HepG2 (cell line): ENCODE measurements around the gene ALX4. TPM values are rescaled to one million over a fixed set of nuclear protein-coding genes. Genes with fewer than 3 reads are reported as not detected.

Source experiments
- ATAC-seq: fragments of 200-7000 bp; cut with Tn5 transposase; 3 replicates; pipeline ENCODE4 v1.9.1; 2020; ENCODE audit warnings: mild to moderate bottlenecking, moderate library complexity
- BruUV-seq: library from RNA; stranded (reverse); fragments of 400-500 nt; replicated peaks from 2 replicates; lab custom pipeline; 2021; lab: Mats Ljungman, UMichigan
- CTCF ChIA-PET: fragments of 300-600 bp; formaldehyde crosslinking; extraction: SDS; loops from one replicate; lab custom pipeline; 2021; ENCODE audit warnings: low total read pairs, inconsistent platforms, low intra/inter-chr PET ratio; lab: Yijun Ruan, JAX
- POLR2A ChIA-PET: fragments of 350-600 bp; sonication (Branson Sonifier 250); formaldehyde crosslinking; loops from one replicate; lab custom pipeline; 2020; ENCODE audit warnings: antibody characterized with exemption, inconsistent platforms; lab: Yijun Ruan, JAX
- DNase-seq: peaks from one replicate; pipeline ENCODE4 v3.0.0-alpha.2; 2015; ENCODE audit warnings: low spot score
- FAIRE-seq: peaks from 3 replicates; lab custom pipeline; 2011; peaks lifted over from hg19 to GRCh38; lab: Jason Lieb, UNC
- H2AFZ ChIP-seq: one replicate; pipeline ENCODE4 v1.6.1; 2011; ENCODE audit warnings: low read length, inconsistent platforms
- H3K27ac ChIP-seq: fragments of 300-600 bp; 3 replicates; pipeline ENCODE4 v1.8.0; 2011; ENCODE audit warnings: mixed run types, mild to moderate bottlenecking, mixed read lengths, low read length, inconsistent platforms; ENCODE audit not compliant: insufficient read depth; ENCODE audit errors: extremely low read length
- H3K27me3 ChIP-seq, 2 experiments: fragments of 200-600 bp in 1 of 2; 2 replicates in 1 of 2; 3 replicates in 1 of 2; pipeline versions ENCODE4 v1.6.0 to v1.8.0; 2011; ENCODE audit warnings: low read length in 2 of 2, mild to moderate bottlenecking in 2 of 2, moderate library complexity in 2 of 2, inconsistent platforms in 1 of 2; ENCODE audit not compliant: insufficient read depth in 2 of 2, control insufficient read depth in 1 of 2
- H3K36me3 ChIP-seq, 2 experiments: fragments of 200-600 bp in 1 of 2; replicated peaks in 1 of 2; 2 replicates in 1 of 2; 3 replicates in 1 of 2; pipeline versions ENCODE4 v1.5.1 to v1.8.0; 2011; ENCODE audit warnings: low read length in 2 of 2, inconsistent platforms in 1 of 2; ENCODE audit not compliant: insufficient read depth in 2 of 2, control insufficient read depth in 1 of 2
- H3K4me1 ChIP-seq: 2 replicates; pipeline ENCODE4 v1.5.1; 2012; ENCODE audit warnings: low read length, inconsistent platforms; ENCODE audit not compliant: insufficient read depth
- H3K4me2 ChIP-seq: 2 replicates; pipeline ENCODE4 v1.6.0; 2011; ENCODE audit warnings: low read depth, low read length, inconsistent platforms
- H3K4me3 ChIP-seq, 3 experiments: fragments of 200-600 bp in 1 of 3; sonication (generic), shearing (Covaris generic) in 1 of 3; replicated peaks in 1 of 3; 2 replicates each; pipeline ENCODE4 v1.5.1; 2011 to 2016; ENCODE audit warnings: low read length in 3 of 3, inconsistent platforms in 2 of 3, low read depth in 2 of 3, mild to moderate bottlenecking in 2 of 3, control low read depth in 1 of 3, mixed read lengths in 1 of 3; ENCODE audit not compliant: insufficient read depth in 1 of 3
- H3K79me2 ChIP-seq: one replicate; pipeline ENCODE4 v1.6.1; 2011; ENCODE audit warnings: low read length, inconsistent platforms; ENCODE audit not compliant: insufficient read depth
- H3K9ac ChIP-seq: 2 replicates; pipeline ENCODE4 v1.6.0; 2011; ENCODE audit warnings: mild to moderate bottlenecking, low read depth, low read length, inconsistent platforms; ENCODE audit not compliant: insufficient read depth
- H3K9me3 ChIP-seq: 2 replicates; pipeline ENCODE4 v1.5.1; 2012; ENCODE audit warnings: mild to moderate bottlenecking, low read length
- H4K20me1 ChIP-seq: 2 replicates; pipeline ENCODE4 v1.6.0; 2011; ENCODE audit warnings: inconsistent platforms, mild to moderate bottlenecking, low read length, moderate library complexity; ENCODE audit not compliant: insufficient read depth
- ARNT2 ChIP-seq: sonication (generic); formaldehyde crosslinking; IDR thresholded peaks from 2 replicates; pipeline ENCODE4 v1.8.0; 2022; ENCODE audit warnings: mild to moderate bottlenecking, low read depth, missing genetic modification reagents, moderate library complexity
- ATF1 ChIP-seq: IDR thresholded peaks from 2 replicates; pipeline ENCODE4 v1.6.1; 2016; ENCODE audit warnings: mild to moderate bottlenecking, control low read depth
- ELF3 ChIP-seq: IDR thresholded peaks from 2 replicates; pipeline ENCODE4 v1.6.1; 2016; ENCODE audit warnings: missing genetic modification reagents, missing compliant biosample characterization
- GABPA ChIP-seq, 2 experiments: IDR thresholded peaks; 2 replicates each; pipeline ENCODE4 v1.6.1; 2011 to 2016; ENCODE audit warnings: low read depth in 2 of 2, low read length in 1 of 2, missing biosample characterization in 1 of 2, missing genetic modification characterization in 1 of 2
- MATR3 ChIP-seq: sonication (generic); formaldehyde crosslinking; IDR thresholded peaks from 2 replicates; pipeline ENCODE4 v1.4.0; 2020; ENCODE audit warnings: missing genetic modification reagents
- MIER3 ChIP-seq: IDR thresholded peaks from 2 replicates; pipeline ENCODE4 v1.6.1; 2016; ENCODE audit warnings: missing compliant biosample characterization, borderline replicate concordance
- PRDM15 ChIP-seq: sonication (generic); formaldehyde crosslinking; IDR thresholded peaks from 2 replicates; pipeline ENCODE4 v1.4.0; 2020; ENCODE audit warnings: missing genetic modification reagents
- RBAK ChIP-seq: sonication (generic); formaldehyde crosslinking; IDR thresholded peaks from 2 replicates; pipeline ENCODE4 v1.5.1; 2020; ENCODE audit warnings: mild to moderate bottlenecking, missing genetic modification reagents
- TAF15 ChIP-seq: fragments of 200-400 bp; formaldehyde crosslinking; IDR thresholded peaks from one replicate; pipeline ENCODE4 v1.6.1; 2018; ENCODE audit warnings: mild to moderate bottlenecking, low read depth, low read length; ENCODE audit not compliant: poor library complexity, severe bottlenecking
- TOE1 ChIP-seq: sonication (generic); formaldehyde crosslinking; IDR thresholded peaks from 2 replicates; pipeline ENCODE4 v1.4.0; 2020; ENCODE audit warnings: mild to moderate bottlenecking, missing genetic modification reagents
- ZNF354B ChIP-seq: sonication (generic); formaldehyde crosslinking; IDR thresholded peaks from 2 replicates; pipeline ENCODE4 v1.8.0; 2022; ENCODE audit warnings: mild to moderate bottlenecking, missing genetic modification reagents
- ZNF512B ChIP-seq: sonication (generic); formaldehyde crosslinking; IDR thresholded peaks from 2 replicates; pipeline ENCODE4 v1.5.1; 2020; ENCODE audit warnings: missing genetic modification reagents, mild to moderate bottlenecking, borderline replicate concordance
- WGBS: methylation state at CpG from one replicate; pipeline ENCODE4 v1.1.6; 2017; ENCODE audit warnings: low lambda C conversion rate; 5-methylcytosine and 5-hydroxymethylcytosine counted together
- in situ Hi-C: cut with HindIII; loops from 2 replicates; pipeline ENCODE4 v1.10.0; 2017; ENCODE audit warnings: low pct_unique_long_range_greater_than_20kb; ENCODE audit not compliant: extremely low pct_ligation_motif_present
- intact Hi-C: fragments of 100-400 bp; cut with micrococcal nuclease; formaldehyde crosslinking; loops from one replicate; pipeline ENCODE4 v1.10.0; 2022; ENCODE audit not compliant: unreplicated experiment
- polyA plus RNA-seq, 8 experiments: library from polyadenylated mRNA; depleted of rRNA in 3 of 8; stranded (reverse) in 7 of 8; unstranded in 1 of 8; fragments of >200 nt; fragmentation: Illumina TruSeq in 4 of 8; extraction: Trizol in 4 of 8; gene quantifications; 2 replicates each; pipeline versions ENCODE4 v1.2.1 to v1.2.3, GENCODE V29; 2011 to 2016; ENCODE audit warnings: low read depth in 4 of 8, missing spikeins in 1 of 8, mixed read lengths in 1 of 8; ENCODE audit not compliant: insufficient read depth in 1 of 8
- total RNA-seq, 5 experiments: library from RNA; depleted of rRNA; stranded (reverse); fragments of >200 nt; fragmentation: Illumina TruSeq; extraction: Trizol; gene quantifications; 2 replicates each; pipeline ENCODE4 v1.2.3, GENCODE V29; 2016; ENCODE audit warnings: low read depth in 1 of 5
- TF ChIP-seq, protein P1 (sequence below): sonication (generic); formaldehyde crosslinking; IDR thresholded peaks from 2 replicates; pipeline ENCODE4 v1.4.0; 2020; ENCODE audit warnings: mild to moderate bottlenecking, missing genetic modification reagents

ALX4 gene
- total and polyA plus RNA-seq, 2 of the 13 experiments (the other 11 are each of a cell fraction or from before 2014, with no cell fraction given), result not detected

- TF ChIP-seq ZNF512B (no peak), MIER3 (CRISPR knock-in tag) (no peak), GABPA (IDR thresholded peaks at IDR 0.05; ENCODE audit: low read depth, low read length) (no peak), GABPA (CRISPR knock-in tag; IDR thresholded peaks at IDR 0.05; ENCODE audit: low read depth) (no peak), RBAK (no peak), MATR3 (CRISPR knock-in tag) (no peak)
Measured at GRCh38 chr11:44312876-44313275, 2.9 kb upstream of the ALX4 start (continued).

DNA sequence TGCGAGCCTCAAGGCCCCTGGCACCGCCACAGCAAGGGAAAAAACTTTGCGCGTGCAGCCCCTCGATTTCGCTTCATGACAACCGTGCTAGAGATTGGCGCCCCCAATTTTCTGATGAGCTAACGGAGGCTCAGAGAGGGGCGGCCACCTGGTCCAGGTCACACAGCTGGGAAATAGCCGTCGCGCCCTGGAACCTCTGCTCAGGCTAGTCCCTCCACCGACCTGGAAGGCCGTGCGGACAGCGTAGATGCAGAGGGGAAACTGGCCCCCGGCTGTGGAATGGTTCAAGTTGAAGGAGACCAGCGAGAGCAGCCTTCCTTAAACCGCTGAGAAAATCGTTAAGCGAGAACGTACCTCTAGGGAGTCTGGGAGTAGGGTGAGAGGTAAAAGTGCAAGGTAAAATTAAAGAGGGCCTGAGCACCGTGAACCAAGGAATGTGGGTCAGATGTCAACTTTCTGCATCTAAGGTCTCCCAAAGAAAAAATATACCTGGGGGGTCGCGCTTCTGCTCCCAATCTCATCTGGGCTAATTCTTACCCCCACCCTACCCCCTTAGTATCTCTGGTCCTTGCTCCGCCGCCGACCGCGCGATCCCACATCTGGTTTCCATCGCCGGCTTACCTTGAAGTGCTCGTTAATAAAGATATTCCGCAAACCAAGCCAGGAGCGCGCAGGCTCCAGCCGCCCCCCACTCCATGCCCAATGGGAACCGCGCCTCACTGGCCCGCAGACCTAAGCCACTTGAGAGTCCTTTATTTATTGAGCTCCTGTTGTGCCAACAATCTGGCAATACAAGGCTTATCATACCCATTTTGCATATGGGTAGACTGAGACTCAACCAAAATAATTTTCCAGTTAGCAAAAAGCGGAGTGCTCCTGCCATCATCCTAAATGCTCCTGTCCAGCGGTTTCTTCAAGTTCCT is 1.7 kb upstream of the ALX4 start:
- FAIRE-seq (no peak), ATAC-seq (no peak), DNase-seq (no peak)
- in situ Hi-C loops (loop anchor here (25.0 kb wide), 2 partner anchors 101 to 576 kb away; no protein-coding TSS in a partner anchor), intact Hi-C loops (no loop called here)
- Histone ChIP-seq H3K4me1 (peaks cover 10% of the 10 kb centered on the region), H3K4me3 (no peak overlapping the region), H3K4me2 (no peak overlapping the region), H2AFZ (no peak overlapping the region), H3K36me3 (no peaks in the 10 kb centered on the region), H3K9ac (no peak overlapping the region), H3K79me2 (no peaks in the 10 kb centered on the region), H3K27ac (no peak overlapping the region), H3K9me3 (no peaks in the 10 kb centered on the region), H3K27me3 (peaks cover 16 to 87% of the 10 kb centered on the region in 2 experiments), H4K20me1 (0 out of 2 replicates have a peak, but pooled peaks cover 2% of the 10 kb centered on the region)
- BruUV-seq, result no TSS peak
- ChIA-PET POLR2A (no interaction called here), CTCF (no interaction called here)
- 54% methylated on average over 42 of the region's 44 CpGs for WGBS
- TF ChIP-seq, protein P1, sequence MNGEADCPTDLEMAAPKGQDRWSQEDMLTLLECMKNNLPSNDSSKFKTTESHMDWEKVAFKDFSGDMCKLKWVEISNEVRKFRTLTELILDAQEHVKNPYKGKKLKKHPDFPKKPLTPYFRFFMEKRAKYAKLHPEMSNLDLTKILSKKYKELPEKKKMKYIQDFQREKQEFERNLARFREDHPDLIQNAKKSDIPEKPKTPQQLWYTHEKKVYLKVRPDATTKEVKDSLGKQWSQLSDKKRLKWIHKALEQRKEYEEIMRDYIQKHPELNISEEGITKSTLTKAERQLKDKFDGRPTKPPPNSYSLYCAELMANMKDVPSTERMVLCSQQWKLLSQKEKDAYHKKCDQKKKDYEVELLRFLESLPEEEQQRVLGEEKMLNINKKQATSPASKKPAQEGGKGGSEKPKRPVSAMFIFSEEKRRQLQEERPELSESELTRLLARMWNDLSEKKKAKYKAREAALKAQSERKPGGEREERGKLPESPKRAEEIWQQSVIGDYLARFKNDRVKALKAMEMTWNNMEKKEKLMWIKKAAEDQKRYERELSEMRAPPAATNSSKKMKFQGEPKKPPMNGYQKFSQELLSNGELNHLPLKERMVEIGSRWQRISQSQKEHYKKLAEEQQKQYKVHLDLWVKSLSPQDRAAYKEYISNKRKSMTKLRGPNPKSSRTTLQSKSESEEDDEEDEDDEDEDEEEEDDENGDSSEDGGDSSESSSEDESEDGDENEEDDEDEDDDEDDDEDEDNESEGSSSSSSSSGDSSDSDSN (CRISPR knock-in tag), result no peak
- TF ChIP-seq ZNF354B (CRISPR knock-in tag) (no peak), ELF3 (CRISPR knock-in tag) (no peak), ARNT2 (no peak), PRDM15 (CRISPR knock-in tag) (no peak), ATF1 (CRISPR knock-in tag) (no peak), TOE1 (CRISPR knock-in tag) (no peak), TAF15 (no peak)
